Activated CD4-positive, CD25-positive, alpha-beta regulatory T cell treated with anti-CD3 and anti-CD28 coated beads, Interleukin-2, amount 50 U/mL, for 72 hours (primary cell): ENCODE measurements around the gene CLNK.

Experiments
- DNase-seq: peaks from one replicate; pipeline ENCODE4 v3.0.0; 2021

The CLNK gene

DNA sequence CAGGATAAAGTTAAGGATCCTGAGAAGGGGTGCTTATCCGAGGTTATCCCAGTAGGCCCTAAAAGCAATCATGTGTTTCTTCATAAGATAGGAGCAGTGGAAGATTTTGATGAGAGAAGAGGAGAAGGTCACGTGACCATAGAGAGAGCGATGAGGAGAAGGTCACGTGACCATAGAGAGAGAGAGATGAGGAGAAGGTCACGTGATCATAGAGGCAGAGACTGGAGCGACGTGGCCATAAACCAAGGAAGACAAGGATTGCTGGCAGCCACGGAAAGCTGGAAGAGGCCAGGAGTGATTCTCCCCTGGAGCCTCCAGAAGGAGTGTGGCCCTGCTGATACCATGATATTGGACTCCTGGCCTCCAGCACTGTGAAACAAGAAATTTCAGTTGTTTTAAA lies 188.9 kb downstream of the CLNK start:
- no peak for DNase-seq

GRCh38 chr4:10492464-10492863 lies 192.1 kb downstream of the CLNK start:
- no peak for DNase-seq

- no peak for DNase-seq
Measured at GRCh38 chr4:10491401-10491800, 193.2 kb downstream of the CLNK start.

DNA sequence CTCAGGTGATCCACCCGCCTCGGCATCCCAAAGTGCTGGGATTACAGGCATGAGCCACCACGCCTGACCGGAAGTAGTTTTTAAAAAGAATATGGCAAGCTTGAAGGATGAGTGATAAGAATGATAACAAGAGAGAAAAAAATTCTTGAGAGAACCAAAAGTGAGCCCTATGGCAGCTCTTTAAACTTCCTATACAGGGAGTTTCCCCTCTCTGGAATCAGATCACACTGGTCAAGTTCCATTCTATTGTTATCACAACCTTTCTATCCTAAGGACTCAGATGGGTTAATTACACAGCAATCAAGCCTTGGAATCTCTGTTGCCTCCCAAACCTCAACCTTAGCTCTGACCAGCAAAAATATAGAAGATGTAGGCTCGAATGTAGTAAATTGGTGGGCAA lies 193.6 kb downstream of the CLNK start:
- DNase-seq = no peak

GRCh38 chr4:10482913-10483312 lies 201.7 kb downstream of the CLNK start:
- DNase-seq = no peak

DNA sequence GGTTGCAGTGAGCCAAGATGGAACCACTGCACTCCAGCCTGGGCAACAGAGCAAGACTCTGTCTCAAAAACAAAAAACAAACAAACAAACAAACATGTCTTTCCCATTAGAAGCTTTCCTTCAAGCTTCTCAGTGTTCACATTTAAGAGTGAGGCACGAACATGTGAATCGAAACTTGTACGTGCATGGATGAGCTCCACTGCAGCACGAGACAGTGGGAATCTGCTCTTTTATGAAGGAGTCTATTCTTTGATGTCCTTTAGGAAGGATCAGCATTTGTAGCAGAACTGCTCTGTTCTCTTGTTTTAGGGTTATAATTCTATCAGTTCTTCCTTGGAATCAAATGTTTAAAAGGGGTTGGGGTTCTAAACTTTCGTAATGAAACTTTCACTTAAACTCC lies 204.0 kb downstream of the CLNK start:
- DNase-seq = no peak

DNA sequence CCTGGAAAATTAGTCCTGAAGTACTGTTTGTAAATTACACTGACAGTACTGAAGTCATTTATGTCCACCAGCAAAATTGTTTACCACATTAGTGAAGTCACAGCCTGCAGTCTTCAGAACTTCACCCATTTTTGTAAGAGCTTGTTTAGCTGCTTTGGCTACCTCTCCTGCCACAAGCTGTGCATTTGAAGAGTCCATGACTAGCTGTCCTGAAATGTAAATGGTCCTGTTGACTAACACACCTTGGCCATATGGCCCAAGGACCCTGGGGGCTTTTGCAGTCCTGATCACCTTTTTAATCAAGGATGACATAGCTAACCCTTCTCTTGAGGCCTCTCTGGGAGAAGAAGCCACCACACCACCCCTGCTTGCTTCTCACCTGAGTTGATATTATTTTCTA lies 205.9 kb downstream of the CLNK start:
- no peak for DNase-seq

DNA sequence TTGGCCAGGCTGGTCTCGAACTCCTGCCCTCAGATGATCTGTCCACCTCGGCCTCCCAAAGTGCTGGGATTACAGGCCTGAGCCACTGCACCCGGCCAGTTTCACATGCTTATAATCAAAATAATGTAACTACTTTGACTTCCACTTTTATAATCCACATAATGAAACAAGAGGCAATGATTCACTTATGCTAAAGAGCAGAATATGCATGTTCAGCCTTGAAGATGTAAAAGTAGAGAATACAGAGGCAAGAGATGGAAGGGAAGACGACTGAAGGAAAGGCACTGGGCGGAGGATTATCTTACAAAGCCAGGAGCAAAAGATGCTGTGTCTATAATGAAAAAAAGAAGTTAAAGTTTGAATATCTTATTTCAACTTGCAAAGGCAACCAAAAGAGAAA lies 214.1 kb downstream of the CLNK start:
- no peak for DNase-seq

- DNase-seq = no peak
Measured at GRCh38 chr4:10466161-10466560, 218.4 kb downstream of the CLNK start.

DNA sequence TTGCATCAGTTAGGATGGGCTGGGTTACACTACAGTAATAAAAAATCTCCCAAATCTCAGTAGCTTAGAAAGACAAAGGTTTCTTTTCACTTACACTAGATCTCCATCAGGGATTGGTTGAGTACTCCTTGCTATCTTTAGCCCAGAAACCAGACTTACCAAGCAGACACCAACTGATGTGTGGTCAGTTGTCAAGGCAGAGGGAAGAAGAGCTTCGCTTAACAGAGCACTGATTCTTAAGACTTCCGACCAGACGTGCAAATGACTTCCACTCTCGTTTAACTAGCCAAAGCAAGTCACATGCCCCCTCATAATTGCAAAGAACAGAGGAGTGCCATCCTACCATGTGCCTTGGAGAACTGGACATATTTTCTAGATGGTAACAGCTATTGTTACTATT lies 221.7 kb downstream of the CLNK start:
- no peak for DNase-seq

- no peak for DNase-seq
Measured at GRCh38 chr4:10461850-10462400, 222.6 kb downstream of the CLNK start.

- DNase-seq = peak; percentile 84
Measured at GRCh38 chr4:10461091-10461849, 223.3 kb downstream of the CLNK start.

GRCh38 chr4:10460313-10461047 lies 224.1 kb downstream of the CLNK start:
- peak; percentile 31 for DNase-seq

DNA sequence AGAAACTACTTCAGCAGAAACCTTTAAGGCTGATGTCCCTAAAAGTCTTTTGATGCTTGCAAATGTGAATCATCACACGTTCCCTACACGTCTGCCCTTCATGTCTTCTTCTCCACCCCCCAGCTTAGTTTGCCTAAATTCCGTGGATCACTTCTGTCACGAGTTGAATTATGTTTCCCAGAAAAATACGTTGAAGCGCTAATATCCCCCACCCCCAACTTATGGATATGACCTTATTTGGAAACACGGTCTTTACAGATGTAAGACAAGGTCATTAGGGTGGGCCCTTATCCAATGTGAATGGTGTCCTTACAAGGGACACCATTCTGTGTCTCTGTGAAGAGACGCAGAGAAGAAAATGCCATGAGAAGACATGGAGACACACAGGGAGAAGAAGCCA lies 225.3 kb downstream of the CLNK start:
- no peak for DNase-seq

DNA sequence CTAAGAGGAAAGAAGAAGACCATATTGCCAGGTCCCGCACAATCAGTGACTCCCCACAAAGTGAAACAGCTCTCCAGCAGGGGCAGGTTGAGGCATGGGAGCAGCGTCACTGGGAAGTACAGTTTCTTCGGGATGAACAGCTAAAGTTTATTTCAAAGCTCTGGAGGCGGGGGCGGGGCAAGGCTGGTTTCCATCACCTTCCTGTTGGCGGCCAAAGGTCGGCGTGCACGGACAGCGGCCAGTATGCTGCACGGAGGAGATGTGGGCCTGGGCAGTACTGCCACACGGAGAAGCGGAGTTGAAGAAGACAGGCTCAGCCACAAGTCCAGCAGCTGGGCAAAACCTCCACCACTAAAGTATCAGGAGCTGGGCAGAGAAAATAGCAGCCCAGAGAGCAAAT lies 226.4 kb downstream of the CLNK start:
- no peak for DNase-seq

- DNase-seq = peak; percentile 87
Measured at GRCh38 chr4:10457255-10457801, 227.2 kb downstream of the CLNK start, which contains the start of gene ZNF518B. TSS of gene ZNF518B (minus strand) at chr4:10457426. CDS start at chr4:10446328, 11,098 bp downstream.

DNA sequence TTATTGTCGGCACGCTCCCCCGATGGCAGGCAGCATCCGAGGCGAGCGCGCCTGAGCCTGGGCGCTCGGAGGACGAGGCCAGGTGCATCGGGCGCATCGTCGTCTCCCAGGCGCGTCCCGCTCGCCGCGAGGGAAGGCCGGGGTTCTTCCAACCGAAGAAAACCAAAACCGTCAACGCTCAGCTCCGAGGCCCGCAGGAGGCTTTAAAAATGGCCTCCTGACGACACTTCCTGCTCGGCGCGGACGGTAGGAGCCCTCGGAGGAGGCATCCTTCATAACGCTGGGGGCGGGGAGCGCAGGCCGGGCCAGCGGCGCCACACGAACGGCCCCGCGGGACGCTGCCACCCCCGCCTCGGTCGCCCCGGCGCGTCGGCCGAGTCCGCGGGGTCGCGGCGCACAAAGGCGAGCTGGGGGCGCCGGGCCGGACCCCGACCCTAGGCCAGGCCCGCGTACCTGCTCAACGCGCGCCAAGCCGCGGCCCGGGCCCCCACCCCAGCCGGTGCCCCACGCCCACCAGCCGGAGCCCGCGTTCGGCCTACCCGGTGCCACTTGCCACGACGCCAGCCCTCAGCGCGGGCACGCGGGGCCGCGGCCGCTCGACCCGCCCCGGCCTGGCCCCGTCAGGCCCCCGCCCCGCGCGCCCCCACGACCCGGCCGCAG lies 227.8 kb downstream of the CLNK start:
- peak; percentile 71 for DNase-seq

- no peak for DNase-seq
Measured at GRCh38 chr4:10456260-10456594, 228.3 kb downstream of the CLNK start.

DNA sequence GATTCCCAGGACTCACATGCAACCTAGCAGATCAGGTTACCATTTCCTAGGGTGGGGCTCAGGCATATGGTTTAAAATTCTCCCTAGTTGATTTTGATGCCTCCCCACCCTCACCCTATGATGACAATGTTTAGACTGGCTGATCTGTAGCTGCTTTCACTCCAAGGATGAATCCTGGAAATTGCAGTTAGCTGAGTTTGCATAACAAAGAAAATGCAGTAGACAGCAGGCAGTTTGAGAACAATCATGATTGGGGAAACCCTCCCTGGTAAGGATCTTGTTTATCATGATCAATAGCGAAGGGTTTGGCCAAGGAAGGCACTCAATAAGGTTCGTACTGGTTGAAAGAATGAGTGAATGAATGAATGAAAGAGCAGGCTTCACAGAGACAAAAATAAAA lies 229.4 kb downstream of the CLNK start:
- DNase-seq = no peak

DNA sequence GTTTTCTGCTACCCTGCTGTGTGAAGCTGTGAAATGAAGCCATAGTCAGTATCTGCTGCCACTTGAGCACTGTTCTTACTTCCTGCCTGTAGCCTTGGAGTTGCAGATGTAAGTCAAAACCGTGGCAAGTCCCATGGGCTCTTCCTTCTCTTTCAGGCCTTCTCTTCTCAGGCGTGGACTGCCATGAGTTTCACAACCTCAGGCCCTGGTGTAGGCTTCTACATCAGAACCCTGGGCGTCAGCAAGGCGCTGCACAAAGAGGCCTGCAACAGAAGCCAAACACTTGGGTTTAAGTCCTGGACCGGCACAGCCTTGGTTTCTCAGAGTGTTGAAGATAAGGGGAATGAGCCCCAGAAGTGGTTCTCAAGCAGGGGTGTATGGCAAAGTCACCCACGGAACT lies 229.8 kb downstream of the CLNK start:
- no peak for DNase-seq

- no peak for DNase-seq
Measured at GRCh38 chr4:10454121-10454520, 230.4 kb downstream of the CLNK start.

DNA sequence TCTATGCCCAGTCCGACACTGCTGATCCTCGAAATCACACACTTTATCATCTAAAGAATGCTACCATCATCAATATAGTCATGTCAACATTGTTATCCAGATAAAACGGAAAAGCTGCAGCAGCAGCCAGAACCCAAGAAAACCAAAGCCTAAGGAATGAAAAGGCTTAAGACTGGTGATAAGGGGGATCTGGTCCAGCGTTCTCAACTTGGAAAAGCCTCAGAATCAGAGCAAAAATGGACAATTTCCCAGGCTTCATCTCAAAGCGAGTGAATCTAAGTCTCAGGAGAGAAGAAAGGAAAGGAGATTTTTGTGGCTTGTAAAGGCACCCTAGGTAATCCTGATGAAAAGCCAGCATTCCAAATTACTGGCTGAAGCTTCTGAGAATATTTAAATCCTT lies 235.6 kb downstream of the CLNK start:
- no peak for DNase-seq

DNA sequence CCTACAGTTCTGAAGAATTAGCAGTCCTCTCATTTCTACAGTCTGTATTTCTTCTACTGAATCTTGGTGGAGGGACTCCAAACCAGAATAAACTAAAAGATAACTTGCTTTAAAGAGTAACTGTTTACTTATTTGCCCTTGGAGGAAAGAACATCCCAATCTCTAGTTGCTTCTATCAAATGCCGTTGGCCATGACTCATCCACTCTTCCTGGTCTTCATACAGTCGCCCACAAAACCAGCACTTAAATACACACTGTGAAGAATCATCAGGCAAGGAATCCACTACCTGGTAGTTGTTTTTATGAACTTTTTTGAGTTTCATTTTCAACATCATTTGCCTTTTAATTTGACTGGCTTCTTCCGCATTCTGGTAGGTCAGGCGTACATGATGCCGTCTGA lies 241.6 kb downstream of the CLNK start:
- no peak for DNase-seq

DNA sequence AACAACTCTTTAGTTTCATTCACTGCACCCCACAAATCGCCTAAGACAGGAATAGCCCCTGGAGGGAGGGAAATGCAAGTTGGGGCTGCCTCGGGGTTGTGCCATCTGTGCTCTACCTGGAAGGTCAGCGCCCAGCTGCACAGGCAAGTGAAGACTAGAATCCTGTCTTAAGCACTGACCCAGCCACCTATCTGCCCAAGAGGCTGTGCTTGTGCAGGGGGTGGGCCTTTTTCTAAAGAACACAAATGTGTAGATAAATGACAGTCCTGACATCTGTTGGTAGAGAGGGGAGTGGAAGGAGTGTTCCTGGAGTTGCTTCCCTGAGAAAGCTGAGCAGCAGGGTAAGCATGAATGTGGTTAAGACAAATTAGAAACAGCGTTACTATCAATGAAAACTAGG lies 243.1 kb downstream of the CLNK start:
- no peak for DNase-seq
